Stimulated activated CD4-positive, alpha-beta T cell treated with anti-CD3 and anti-CD28 coated beads, Interleukin-4, amount 100 ng/mL, for 4 hours (primary cell): Measurements from ENCODE around the gene ATP11A.

Experiments
- DNase-seq, 2 experiments: peaks; one replicate each; pipeline ENCODE4 v3.0.0-alpha.2; 2020

Gene ATP11A

DNA sequence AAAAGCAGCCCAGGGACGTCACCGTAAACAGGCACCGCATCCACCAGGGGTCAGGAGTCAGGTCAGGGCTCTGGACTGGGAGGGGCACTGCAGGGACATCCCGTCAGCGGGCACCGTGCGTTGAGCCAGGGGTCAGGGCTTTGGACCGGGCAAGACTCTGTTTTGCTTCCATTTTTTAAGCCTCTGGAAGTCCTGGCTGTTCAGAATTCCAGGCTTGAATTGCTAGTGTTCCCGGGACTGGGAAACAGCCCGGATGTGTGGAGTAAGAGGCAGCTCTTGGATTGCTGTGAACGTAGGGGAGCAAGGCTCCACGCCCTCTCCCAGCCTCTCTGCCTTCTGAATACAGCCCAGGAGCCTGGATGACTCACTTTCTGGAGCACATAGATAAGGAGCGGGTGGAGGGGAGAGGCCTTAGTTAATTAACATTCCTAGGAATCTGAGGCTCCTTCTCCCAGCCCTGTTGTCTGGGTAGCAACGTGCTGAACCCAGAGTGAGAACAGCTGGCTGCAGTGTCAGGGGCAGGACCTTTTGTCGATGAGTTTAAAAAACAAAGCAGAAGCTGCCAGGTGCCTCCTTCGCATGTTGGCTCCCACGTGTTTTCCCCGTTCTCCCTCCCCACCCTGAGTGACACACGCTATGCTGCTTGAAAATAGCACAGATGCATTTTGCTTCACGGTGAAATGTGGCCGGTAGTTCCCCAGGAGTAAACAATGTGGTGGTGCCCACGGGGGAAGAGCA is 21.9 kb downstream of the ATP11A start:
- peak in 1 of 2 experiments; percentile 16 for DNase-seq

GRCh38 chr13:112712451-112713207 is 22.8 kb downstream of the ATP11A start:
- DNase-seq, result no peak

- no peak for DNase-seq
Observed at GRCh38 chr13:112713517-112714253, 23.8 kb downstream of the ATP11A start.

DNA sequence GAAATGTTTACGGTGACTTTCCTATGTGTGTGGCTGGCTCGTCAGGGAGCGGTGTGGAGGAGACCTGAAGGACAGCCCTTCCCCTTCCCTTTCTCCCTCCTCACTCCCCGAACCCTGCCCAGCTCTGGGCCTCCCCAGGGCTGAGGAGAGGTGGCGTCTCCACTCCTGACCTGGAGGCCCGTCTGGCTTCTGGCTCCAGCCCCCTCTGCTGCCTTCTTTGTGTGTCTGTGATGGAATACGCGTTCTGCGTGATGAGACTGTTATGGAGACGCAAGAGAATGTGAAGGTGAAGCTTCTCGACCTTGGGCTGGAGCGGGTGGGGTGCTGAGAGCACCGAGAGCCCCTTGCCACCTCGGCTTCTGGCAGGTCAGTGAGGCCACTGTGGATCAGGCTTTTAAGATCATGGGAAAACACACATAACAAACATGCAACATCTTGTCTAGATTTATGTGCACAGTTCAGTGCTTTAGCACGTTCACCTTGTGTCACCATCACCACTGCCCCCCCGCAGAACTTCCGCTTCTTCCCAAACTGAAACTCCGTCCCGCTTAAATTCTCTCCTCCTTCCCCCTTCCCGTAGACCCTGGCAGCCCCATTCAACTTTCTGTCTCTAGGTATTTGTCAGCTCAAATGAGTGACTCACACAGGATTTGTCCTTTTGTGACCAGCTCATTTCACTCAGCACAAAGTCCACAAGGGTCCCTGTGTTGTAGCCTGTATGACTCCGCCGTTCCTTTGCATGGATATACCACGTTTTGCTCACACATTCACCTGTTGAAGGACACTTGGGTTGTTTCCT is 24.7 kb downstream of the ATP11A start:
- no peak for DNase-seq

- DNase-seq, result no peak
Observed at GRCh38 chr13:112715210-112715609, 25.4 kb downstream of the ATP11A start.

DNA sequence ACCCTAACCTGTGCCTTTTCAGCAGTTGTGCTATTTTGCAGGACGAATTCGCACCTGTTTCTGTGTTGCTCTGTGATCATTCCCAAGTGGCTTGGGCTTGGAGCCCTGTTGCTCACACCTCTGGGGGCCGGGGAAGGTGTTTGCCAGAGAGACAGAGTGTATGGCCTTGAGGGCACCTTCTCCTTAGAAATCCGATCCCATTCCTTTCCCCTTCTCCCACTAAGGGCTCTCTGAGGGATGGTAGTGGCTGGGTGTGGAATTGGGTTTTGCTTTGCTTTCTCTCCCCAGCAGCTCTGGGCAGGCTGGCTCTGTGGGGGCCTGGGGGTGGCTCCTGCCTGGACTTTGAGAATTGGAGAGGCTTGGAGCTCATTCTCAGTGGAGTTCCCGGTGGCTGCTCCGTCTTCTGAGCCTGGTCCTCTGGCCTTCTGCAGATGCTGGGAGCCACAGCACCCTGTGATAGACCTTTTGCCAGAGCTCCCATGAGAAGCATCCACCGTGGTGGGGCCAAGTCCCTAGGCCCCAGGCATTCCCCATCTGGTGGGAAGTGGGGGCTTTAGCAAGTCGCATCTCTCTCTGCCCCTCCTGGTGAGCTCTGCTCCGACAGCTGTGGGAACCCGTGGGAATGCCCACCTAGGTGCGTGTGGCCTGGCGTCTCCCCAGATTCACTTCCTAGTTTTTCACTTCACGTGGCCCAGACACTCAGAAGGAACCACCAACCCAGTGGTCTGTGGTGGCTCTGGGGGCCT is 26.1 kb downstream of the ATP11A start:
- DNase-seq, result no peak

DNA sequence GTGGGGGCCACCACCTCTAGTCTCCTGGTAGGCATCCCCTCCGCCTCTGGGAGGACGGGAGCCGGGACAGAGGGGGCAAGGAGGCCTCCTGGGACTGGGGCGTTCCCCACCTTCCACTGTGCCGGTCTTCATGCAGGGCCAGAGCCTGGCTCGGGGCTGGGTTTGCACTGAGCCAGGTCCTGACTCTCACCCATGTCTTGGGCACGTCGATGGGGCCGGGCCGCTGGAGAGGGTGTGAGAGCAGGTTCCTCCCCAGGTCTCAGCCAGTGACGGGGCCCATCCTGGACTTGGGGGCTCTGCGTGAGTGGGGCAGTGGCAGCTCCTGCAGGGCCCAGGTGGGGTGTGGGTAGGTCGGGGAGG is 26.6 kb downstream of the ATP11A start:
- DNase-seq, result no peak

DNA sequence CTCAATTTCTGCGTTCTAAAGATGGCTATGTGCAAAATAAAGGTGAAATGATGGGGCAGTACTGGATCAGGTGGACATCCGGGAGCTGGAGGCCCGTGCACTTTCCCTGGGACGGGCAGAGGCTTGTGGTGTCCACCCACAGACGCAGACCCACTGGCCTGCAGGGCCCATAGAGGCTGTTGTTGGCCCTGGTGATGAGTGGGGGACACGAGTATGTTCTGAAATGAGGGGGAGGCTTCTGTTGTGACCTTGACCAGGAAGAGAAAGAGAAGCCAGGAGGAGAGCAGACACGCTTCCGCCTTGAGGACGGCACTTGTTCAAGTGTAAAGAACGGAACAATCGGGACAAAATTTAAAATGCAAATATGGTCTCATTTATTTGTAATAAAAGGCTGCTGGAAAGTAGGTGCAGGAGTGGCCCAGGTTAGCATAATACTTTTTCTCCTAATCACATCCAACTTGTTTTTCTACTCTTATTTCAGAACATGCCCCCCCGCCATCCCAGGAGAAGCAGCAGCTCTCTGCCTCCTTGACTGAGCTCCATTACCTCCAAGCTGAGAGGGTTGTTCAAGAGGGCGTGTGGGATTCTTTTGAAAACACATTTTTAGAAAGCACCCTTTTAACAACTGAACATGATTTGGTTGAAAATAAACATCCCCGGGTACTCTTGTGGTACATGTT is 27.1 kb downstream of the ATP11A start:
- no peak for DNase-seq

- DNase-seq, result no peak
Observed at GRCh38 chr13:112718318-112718717, 28.5 kb downstream of the ATP11A start.

GRCh38 chr13:112719016-112719415 is 29.2 kb downstream of the ATP11A start:
- no peak for DNase-seq

GRCh38 chr13:112719556-112719955 is 29.7 kb downstream of the ATP11A start:
- no peak for DNase-seq

DNA sequence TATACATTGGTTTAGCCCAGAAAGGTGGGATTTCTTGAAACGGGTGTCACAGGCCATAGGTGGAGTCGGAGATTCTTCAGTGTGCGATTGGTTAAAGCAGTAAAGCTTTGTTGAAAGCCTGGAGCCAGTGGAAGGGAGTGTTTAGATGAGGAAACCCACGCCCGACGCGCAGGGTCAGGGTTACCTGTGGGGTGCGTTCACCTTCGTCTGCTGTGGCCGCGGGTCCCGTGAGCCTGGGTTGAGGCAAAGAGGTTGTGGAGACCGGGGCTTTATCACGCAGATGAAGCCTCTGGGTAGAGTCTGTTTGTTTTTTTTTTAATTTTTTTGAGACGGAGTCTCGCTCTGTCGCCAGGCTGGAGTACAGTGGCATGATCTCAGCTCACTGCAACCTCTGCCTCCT is 30.4 kb downstream of the ATP11A start:
- DNase-seq, result no peak

DNA sequence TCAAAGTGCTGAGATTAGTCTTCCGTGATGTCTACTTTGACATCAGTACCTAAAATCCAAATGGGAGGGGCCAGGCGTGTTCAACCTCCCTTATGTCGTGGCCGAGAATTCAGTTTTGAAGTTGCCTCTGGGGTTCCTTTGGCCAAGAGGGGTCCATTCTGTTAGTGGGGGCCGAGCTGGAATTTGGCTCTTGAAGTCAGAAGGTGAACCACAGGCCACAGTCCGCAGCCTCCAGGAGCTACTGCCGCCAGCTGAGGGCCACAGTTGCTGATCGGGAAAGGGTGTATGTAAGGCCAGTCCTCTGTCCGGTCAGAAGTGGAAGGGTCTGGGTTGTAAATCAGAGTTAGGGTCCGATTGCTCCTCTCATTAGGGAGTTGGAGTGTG is 31.0 kb downstream of the ATP11A start:
- no peak for DNase-seq

GRCh38 chr13:112721198-112722104 is 31.6 kb downstream of the ATP11A start:
- DNase-seq, result no peak

DNA sequence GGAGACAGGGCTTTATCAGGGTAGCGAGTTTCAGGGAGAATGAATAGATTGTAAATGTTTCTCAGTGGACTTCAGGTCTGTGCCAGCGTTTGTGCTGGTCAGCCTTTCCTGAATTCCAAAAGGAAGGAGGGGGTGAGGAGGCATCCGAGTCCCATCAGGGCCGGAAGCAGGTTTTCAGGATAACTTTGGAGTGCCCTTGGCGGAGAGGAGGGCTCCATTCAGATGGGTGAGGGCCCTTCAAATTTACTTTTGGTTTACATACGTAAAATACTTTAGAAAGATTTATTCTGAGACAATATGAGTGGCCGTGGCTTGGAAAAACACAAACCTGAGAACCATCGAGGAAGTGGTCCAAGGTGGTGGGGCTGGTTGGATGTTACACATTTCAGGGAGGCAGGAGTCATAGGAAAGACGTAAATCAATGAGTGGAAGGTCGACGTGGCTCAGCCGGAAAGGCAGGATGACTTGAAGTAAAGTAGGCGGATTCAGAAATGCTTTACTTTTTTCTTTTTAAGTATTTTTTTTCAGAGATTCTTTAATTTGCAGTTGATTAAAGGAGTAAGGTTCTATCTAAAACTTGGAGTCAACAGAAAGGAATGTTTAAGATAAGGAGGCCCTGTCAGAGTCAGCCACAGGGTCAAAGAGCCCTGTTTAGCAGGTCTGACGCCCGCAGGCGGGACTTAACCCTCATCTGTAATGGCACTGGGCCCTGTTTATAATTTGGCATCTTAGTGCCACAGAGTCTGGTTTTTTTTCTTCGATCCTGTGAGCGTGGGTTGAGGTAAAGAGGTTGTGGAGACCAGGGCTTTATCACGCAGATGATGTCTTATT is 32.8 kb downstream of the ATP11A start:
- DNase-seq, result no peak

DNA sequence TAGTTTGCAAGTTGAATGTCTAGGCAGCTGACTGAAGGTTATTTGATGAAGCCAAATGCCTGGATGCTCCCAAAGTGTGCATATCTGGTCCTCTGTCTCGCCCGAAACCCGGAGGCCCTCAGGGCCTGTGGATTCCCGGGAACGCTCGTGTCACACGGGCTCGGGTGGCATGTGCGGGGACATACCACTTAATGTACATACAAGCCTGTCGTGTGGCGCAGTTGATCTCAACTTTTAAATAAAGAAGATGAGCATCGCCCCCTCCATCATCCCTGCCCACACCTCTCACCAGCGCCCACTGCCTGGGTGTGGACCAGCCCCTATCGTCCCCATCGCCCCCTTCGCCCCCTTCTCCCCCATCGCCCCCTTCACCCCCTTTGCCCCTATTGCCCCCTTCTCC is 33.9 kb downstream of the ATP11A start:
- DNase-seq, result no peak

GRCh38 chr13:112724788-112725345 is 35.0 kb downstream of the ATP11A start:
- DNase-seq, result no peak

DNA sequence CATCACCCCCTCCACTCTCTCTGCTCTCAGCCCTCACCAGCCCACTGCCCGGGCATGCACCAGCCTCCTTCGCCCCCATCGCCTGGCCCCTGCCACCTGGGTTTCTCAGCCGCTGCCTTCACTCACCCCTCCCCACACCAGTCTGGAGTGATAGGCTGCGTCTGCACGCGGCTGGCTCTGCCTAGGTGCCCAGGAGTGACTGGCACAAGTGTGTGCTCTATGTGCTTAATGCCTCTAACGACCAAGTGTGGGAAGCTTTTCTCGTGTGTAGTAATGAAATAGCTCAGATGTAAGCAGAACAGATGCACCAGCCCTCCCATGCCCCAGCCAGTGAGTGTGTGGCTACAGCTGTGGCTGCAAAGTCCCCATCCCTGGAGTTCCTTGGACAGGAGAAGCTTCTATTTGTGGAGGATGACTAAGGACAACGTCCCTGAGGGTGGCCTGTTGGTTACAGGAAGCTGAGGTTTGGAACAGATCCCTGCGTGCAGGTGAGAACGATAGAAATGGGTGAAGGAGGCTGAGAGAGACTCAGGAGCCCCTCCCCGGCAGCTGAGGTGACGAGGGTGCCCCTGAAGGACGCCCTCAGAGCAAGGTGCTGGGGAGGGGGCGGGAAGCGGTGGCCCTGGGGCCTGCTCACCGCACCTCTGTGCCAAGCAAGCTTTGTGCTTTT is 35.6 kb downstream of the ATP11A start:
- no peak for DNase-seq
